H1 (cell line): Measurements from ENCODE around the gene SNX20. TPM values are rescaled to one million over a fixed set of nuclear protein-coding genes. Genes with fewer than 3 reads are reported as not detected.

Experiments used
- CTCF ChIA-PET: fragments of 300-600 bp; sonication (Branson Sonifier 250); formaldehyde crosslinking; loops from one replicate; lab custom pipeline; 2021; ENCODE audit not compliant: partially characterized antibody; lab: Charles Lee
- POLR2A ChIA-PET: fragments of 300-600 bp; sonication (Branson Sonifier 250); formaldehyde crosslinking; loops from one replicate; lab custom pipeline; 2021; ENCODE audit warnings: inconsistent platforms; ENCODE audit not compliant: partially characterized antibody; lab: Charles Lee
- DNase-seq, 2 experiments: peaks; one replicate each; pipeline versions ENCODE4 v3.0.0 to v3.0.0-alpha.2; 2010 to 2022; ENCODE audit warnings: low spot score in 2 of 2, low read depth in 1 of 2, mixed read lengths in 1 of 2
- FAIRE-seq: peaks from 2 replicates; lab custom pipeline; 2011; peaks lifted over from hg19 to GRCh38; lab: Jason Lieb, UNC
- H2AFZ ChIP-seq: 2 replicates; pipeline ENCODE4 v1.8.1; 2012; ENCODE audit warnings: low read length, inconsistent platforms
- H2AK5ac ChIP-seq: 2 replicates; pipeline ENCODE4 v1.6.1; 2013; ENCODE audit warnings: low read depth, low read length
- H2BK120ac ChIP-seq: replicated peaks from 2 replicates; pipeline ENCODE3; 2013; ENCODE audit warnings: low read depth, low read length, inconsistent platforms
- H2BK12ac ChIP-seq: 2 replicates; pipeline ENCODE4 v1.6.1; 2013; ENCODE audit warnings: low read depth, low read length
- H2BK15ac ChIP-seq: 2 replicates; pipeline ENCODE4 v1.6.1; 2013; ENCODE audit warnings: low read length
- H2BK20ac ChIP-seq: 2 replicates; pipeline ENCODE4 v1.6.1; 2013; ENCODE audit warnings: low read length
- H2BK5ac ChIP-seq: 2 replicates; pipeline ENCODE4 v1.6.1; 2013; ENCODE audit warnings: low read depth, low read length
- H3K14ac ChIP-seq: 2 replicates; pipeline ENCODE4 v1.6.1; 2013; ENCODE audit warnings: inconsistent platforms; ENCODE audit not compliant: insufficient read length
- H3K18ac ChIP-seq: 2 replicates; pipeline ENCODE4 v1.6.1; 2013; ENCODE audit warnings: low read length; ENCODE audit errors: extremely low read depth
- H3K23ac ChIP-seq: 2 replicates; pipeline ENCODE4 v1.6.1; 2013; ENCODE audit warnings: inconsistent platforms; ENCODE audit not compliant: insufficient read length
- H3K23me2 ChIP-seq: 2 replicates; pipeline ENCODE4 v1.6.1; 2013; ENCODE audit warnings: low read depth, low read length
- H3K27ac ChIP-seq: 2 replicates; pipeline ENCODE4 v1.6.1; 2011; ENCODE audit warnings: low read depth, low read length, inconsistent platforms
- H3K27me3 ChIP-seq, 4 experiments: replicated peaks in 1 of 4; 1 replicate in 1 of 4; 2 replicates in 3 of 4; pipeline versions ENCODE4 v1.6.1 to v1.8.1; 2011 to 2013; ENCODE audit warnings: low read length in 3 of 4, mild to moderate bottlenecking in 3 of 4, inconsistent platforms in 2 of 4, mixed read lengths in 2 of 4, moderate library complexity in 1 of 4; ENCODE audit not compliant: control insufficient read depth in 3 of 4, insufficient read depth in 3 of 4; ENCODE audit errors: extremely low read depth in 1 of 4
- H3K36me3 ChIP-seq, 4 experiments: 2 replicates each; pipeline versions ENCODE4 v1.6.1 to v1.8.1; 2011 to 2013; ENCODE audit warnings: mild to moderate bottlenecking in 4 of 4, low read length in 3 of 4, moderate library complexity in 2 of 4, control low read depth in 1 of 4, inconsistent platforms in 1 of 4; ENCODE audit not compliant: insufficient read depth in 4 of 4, control insufficient read depth in 2 of 4
- H3K4ac ChIP-seq: replicated peaks from 2 replicates; pipeline ENCODE3; 2013; ENCODE audit warnings: low read length, low read depth, mixed read lengths, inconsistent platforms; ENCODE audit not compliant: insufficient read length
- H3K4me1 ChIP-seq, 4 experiments: replicated peaks in 1 of 4; 1 replicate in 1 of 4; 2 replicates in 3 of 4; pipeline versions ENCODE4 v1.6.1 to v1.8.1; 2011 to 2013; ENCODE audit warnings: low read length in 3 of 4, inconsistent platforms in 2 of 4, mixed read lengths in 1 of 4; ENCODE audit not compliant: insufficient read depth in 4 of 4, control insufficient read depth in 3 of 4
- H3K4me2 ChIP-seq, 2 experiments: 2 replicates each; pipeline versions ENCODE4 v1.6.1 to v1.8.1; 2011 to 2013; ENCODE audit warnings: low read depth in 2 of 2, low read length in 2 of 2, control low read depth in 1 of 2, inconsistent platforms in 1 of 2, mild to moderate bottlenecking in 1 of 2; ENCODE audit not compliant: insufficient read depth in 1 of 2
- H3K4me3 ChIP-seq, 4 experiments: fragments of 200-600, 300-600 bp in 1 of 4; sonication (generic), shearing (Covaris generic), sonication (Bioruptor Twin) in 1 of 4; 2 replicates each; pipeline versions ENCODE4 v1.5.1 to v1.8.1; 2011 to 2016; ENCODE audit warnings: low read length in 4 of 4, low read depth in 3 of 4, control low read depth in 2 of 4, inconsistent platforms in 2 of 4, mild to moderate bottlenecking in 2 of 4, mixed read lengths in 1 of 4, moderate library complexity in 1 of 4; ENCODE audit not compliant: insufficient read depth in 2 of 4; ENCODE audit errors: extremely low read depth in 1 of 4
- H3K56ac ChIP-seq: replicated peaks from 2 replicates; pipeline ENCODE3; 2013; ENCODE audit warnings: low read depth, mild to moderate bottlenecking, mixed read lengths, low read length, inconsistent platforms; ENCODE audit not compliant: insufficient read length
- H3K79me1 ChIP-seq: 2 replicates; pipeline ENCODE4 v1.6.1; 2013; ENCODE audit warnings: low read depth, low read length, control low read depth
- H3K79me2 ChIP-seq, 2 experiments: 2 replicates each; pipeline versions ENCODE4 v1.6.1 to v1.8.1; 2012 to 2013; ENCODE audit warnings: low read length in 2 of 2, mild to moderate bottlenecking in 2 of 2, inconsistent platforms in 1 of 2; ENCODE audit not compliant: insufficient read depth in 2 of 2, control insufficient read depth in 1 of 2
- H3K9ac ChIP-seq, 4 experiments: replicated peaks in 1 of 4; 1 replicate in 1 of 4; 2 replicates in 3 of 4; pipeline versions ENCODE4 v1.6.1 to v1.8.1; 2011 to 2013; ENCODE audit warnings: low read depth in 3 of 4, low read length in 3 of 4, control low read depth in 2 of 4, mild to moderate bottlenecking in 2 of 4, moderate library complexity in 2 of 4, inconsistent platforms in 1 of 4; ENCODE audit errors: extremely low read depth in 1 of 4
- H3K9me3 ChIP-seq, 2 experiments: 2 replicates each; pipeline versions ENCODE4 v1.6.1 to v1.8.1; 2012 to 2013; ENCODE audit warnings: mild to moderate bottlenecking in 2 of 2, moderate library complexity in 2 of 2, control low read depth in 1 of 2, inconsistent platforms in 1 of 2, low read depth in 1 of 2, low read length in 1 of 2, mixed read lengths in 1 of 2; ENCODE audit not compliant: insufficient read depth in 2 of 2
- H4K20me1 ChIP-seq, 2 experiments: replicated peaks in 1 of 2; 2 replicates each; pipeline versions ENCODE3 to v1.8.1; 2011 to 2013; ENCODE audit warnings: inconsistent platforms in 2 of 2, low read length in 2 of 2, mild to moderate bottlenecking in 1 of 2; ENCODE audit not compliant: insufficient read depth in 2 of 2, control insufficient read depth in 1 of 2
- H4K5ac ChIP-seq: 2 replicates; pipeline ENCODE4 v1.6.1; 2013; ENCODE audit warnings: low read length, low read depth, mixed read lengths, inconsistent platforms; ENCODE audit not compliant: insufficient read length
- H4K8ac ChIP-seq: 2 replicates; pipeline ENCODE4 v1.8.0; 2013; ENCODE audit warnings: mild to moderate bottlenecking, moderate library complexity, low read length, inconsistent platforms; ENCODE audit not compliant: insufficient read depth; ENCODE audit errors: extremely low read depth
- H4K91ac ChIP-seq: replicated peaks from 2 replicates; pipeline ENCODE3; 2013; ENCODE audit warnings: low read length, mixed read lengths, inconsistent platforms; ENCODE audit not compliant: insufficient read length
- CEBPB ChIP-seq: IDR thresholded peaks from 2 replicates; pipeline ENCODE4 v1.6.1; 2012; ENCODE audit warnings: low read depth, low read length
- KDM5A ChIP-seq: fragments of 200-600 bp; IDR thresholded peaks from 2 replicates; pipeline ENCODE4 v1.7.1; 2012; ENCODE audit warnings: mild to moderate bottlenecking, low read length, inconsistent platforms, mixed read lengths
- POLR2AphosphoS5 ChIP-seq: IDR thresholded peaks from 2 replicates; pipeline ENCODE4 v1.6.1; 2011; ENCODE audit warnings: low read depth, low read length
- SIRT6 ChIP-seq: IDR thresholded peaks from one replicate; pipeline ENCODE4 v1.7.1; 2012; ENCODE audit warnings: low read length, inconsistent platforms
- TBP ChIP-seq: IDR thresholded peaks from 2 replicates; pipeline ENCODE4 v1.6.1; 2011; ENCODE audit warnings: low read depth, low read length, improper control_type of control experiment
- WGBS, 2 experiments: shearing (Covaris generic) in 1 of 2; methylation state at CpG; one replicate each; pipeline versions ENCODE4 v1.1.6 to v1.1.7; 2013 to 2015; ENCODE audit warnings: low lambda C conversion rate in 2 of 2, mixed read lengths in 2 of 2, inconsistent platforms in 1 of 2, low coverage in 1 of 2, missing lambda C conversion rate in 1 of 2; ENCODE audit not compliant: insufficient replicate concordance in 2 of 2, insufficient coverage in 1 of 2, insufficient read length in 1 of 2; ENCODE audit errors: extremely low coverage in 1 of 2, missing lambda C conversion rate in 1 of 2; 5-methylcytosine and 5-hydroxymethylcytosine counted together
- polyA plus RNA-seq, 7 experiments: library from polyadenylated mRNA; depleted of rRNA in 3 of 7; stranded (reverse) in 5 of 7; unstranded in 2 of 7; fragments of >200 nt in 5 of 7; fragments of 200-250 nt in 2 of 7; gene quantifications; 1 replicate in 5 of 7; 2 replicates in 1 of 7; 4 replicates in 1 of 7; pipeline versions ENCODE4 v1.2.1 to v1.2.3, GENCODE V29; 2011 to 2013; ENCODE audit warnings: missing spikeins in 2 of 7, mixed read lengths in 2 of 7
- total RNA-seq: library from RNA; stranded (reverse); fragmentation: NEBNext Ultra II Directional; extraction: Animal tissue kit (Norgen Biotek cat#: 25700); gene quantifications from 2 replicates; pipeline ENCODE4 v1.2.1, GENCODE V29; 2021

Gene SNX20
- total and polyA plus RNA-seq, 2 of the 8 experiments (the other 6 are each of a cell fraction or from before 2014, with no cell fraction given) = not detected

- Histone ChIP-seq H4K91ac (no peak overlapping the region), H4K20me1 (no peaks in the 10 kb centered on the region), H2BK20ac (no peak overlapping the region), H3K27ac (no peak overlapping the region), H3K27me3 (no peaks in the 10 kb centered on the region), H2AK5ac (no peak overlapping the region), H3K9ac (no peak overlapping the region), H3K9me3 (no peaks in the 10 kb centered on the region), H3K4me2 (no peak overlapping the region), H3K14ac (no peak overlapping the region), H2BK120ac (no peak overlapping the region), H4K5ac (no peak overlapping the region), H2BK12ac (no peak overlapping the region), H3K56ac (no peak overlapping the region), H2BK15ac (no peak overlapping the region), H3K79me1 (no peaks in the 10 kb centered on the region), H2BK5ac (no peak overlapping the region), H3K18ac (no peak overlapping the region), H3K4me1 (no peaks in the 10 kb centered on the region), H2AFZ (no peak overlapping the region), H3K36me3 (no peaks in the 10 kb centered on the region), H3K23ac (no peak overlapping the region), H3K4me3 (no peak overlapping the region), H3K23me2 (no peaks in the 10 kb centered on the region), H3K4ac (no peak overlapping the region), H3K79me2 (no peaks in the 10 kb centered on the region), H4K8ac (no peak overlapping the region)
- no peak for TF ChIP-seq POLR2AphosphoS5
- no peak for TF ChIP-seq TBP
- TF ChIP-seq SIRT6 = no peak
- no peak for TF ChIP-seq CEBPB
- TF ChIP-seq KDM5A = no peak
- 92% methylated on average over 20 of the region's 30 CpGs; no CpG with 5 or more reads in 1 of the 2 experiments for WGBS, 2 experiments
- DNase-seq (no peak), FAIRE-seq (no peak)
- ChIA-PET CTCF (interaction anchor here (1.3 to 4.5 kb wide), 4 partner anchors 9 to 173 kb away, joined by 3 to 30 read pairs (median 15); no protein-coding TSS in a partner anchor), POLR2A (no interaction called here)
Observed at GRCh38 chr16:50632927-50633800, 47.9 kb downstream of the SNX20 start.
